Measurements from ENCODE around the gene NUP93. TPM values are rescaled to one million over a fixed set of nuclear protein-coding genes. Genes with fewer than 3 reads are reported as not detected.

NUP93 gene
- total RNA-seq, 1 donor from 2014 or later: 50.0 TPM

DNA sequence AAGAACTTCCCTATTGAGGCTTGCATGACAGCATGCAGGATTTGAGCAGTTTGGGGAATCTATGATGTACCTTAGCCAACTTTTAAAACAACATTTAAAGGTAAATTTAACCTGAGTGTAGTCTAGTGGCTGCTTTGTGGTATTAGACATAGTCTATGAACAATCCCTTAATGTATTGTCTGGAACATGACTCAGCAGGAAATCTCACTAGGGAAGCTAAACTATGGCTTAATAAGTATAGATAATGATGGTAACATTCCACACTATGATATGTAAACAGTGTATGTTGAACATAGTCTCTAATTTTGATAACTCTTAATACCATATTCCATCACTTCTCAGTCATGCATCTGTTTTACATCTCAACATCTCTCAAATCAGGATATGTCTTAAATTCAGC, 83.0 kb downstream of the NUP93 start:
- H3K27me3 Mint-ChIP-seq (ENCODE audit: low read depth): no peaks in the 10 kb centered on the region
- DNase-seq (ENCODE audit: low spot score): no peak
- peaks cover 52% of the 10 kb centered on the region for H3K4me1 Mint-ChIP-seq (ENCODE audit: low read depth)
- no peaks in the 10 kb centered on the region for H3K9me3 Mint-ChIP-seq (ENCODE audit: low read depth)
- peak overlapping the region; percentile 74 for H3K27ac Mint-ChIP-seq (ENCODE audit: unreplicated experiment)
- H3K36me3 Mint-ChIP-seq (ENCODE audit: low read depth): peaks cover 1% of the 10 kb centered on the region
- TF ChIP-seq, protein P1, sequence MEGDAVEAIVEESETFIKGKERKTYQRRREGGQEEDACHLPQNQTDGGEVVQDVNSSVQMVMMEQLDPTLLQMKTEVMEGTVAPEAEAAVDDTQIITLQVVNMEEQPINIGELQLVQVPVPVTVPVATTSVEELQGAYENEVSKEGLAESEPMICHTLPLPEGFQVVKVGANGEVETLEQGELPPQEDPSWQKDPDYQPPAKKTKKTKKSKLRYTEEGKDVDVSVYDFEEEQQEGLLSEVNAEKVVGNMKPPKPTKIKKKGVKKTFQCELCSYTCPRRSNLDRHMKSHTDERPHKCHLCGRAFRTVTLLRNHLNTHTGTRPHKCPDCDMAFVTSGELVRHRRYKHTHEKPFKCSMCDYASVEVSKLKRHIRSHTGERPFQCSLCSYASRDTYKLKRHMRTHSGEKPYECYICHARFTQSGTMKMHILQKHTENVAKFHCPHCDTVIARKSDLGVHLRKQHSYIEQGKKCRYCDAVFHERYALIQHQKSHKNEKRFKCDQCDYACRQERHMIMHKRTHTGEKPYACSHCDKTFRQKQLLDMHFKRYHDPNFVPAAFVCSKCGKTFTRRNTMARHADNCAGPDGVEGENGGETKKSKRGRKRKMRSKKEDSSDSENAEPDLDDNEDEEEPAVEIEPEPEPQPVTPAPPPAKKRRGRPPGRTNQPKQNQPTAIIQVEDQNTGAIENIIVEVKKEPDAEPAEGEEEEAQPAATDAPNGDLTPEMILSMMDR (IDR thresholded peaks at IDR 0.05): no peak
- H3K4me3 Mint-ChIP-seq (ENCODE audit: unreplicated experiment): no peak overlapping the region

DNA sequence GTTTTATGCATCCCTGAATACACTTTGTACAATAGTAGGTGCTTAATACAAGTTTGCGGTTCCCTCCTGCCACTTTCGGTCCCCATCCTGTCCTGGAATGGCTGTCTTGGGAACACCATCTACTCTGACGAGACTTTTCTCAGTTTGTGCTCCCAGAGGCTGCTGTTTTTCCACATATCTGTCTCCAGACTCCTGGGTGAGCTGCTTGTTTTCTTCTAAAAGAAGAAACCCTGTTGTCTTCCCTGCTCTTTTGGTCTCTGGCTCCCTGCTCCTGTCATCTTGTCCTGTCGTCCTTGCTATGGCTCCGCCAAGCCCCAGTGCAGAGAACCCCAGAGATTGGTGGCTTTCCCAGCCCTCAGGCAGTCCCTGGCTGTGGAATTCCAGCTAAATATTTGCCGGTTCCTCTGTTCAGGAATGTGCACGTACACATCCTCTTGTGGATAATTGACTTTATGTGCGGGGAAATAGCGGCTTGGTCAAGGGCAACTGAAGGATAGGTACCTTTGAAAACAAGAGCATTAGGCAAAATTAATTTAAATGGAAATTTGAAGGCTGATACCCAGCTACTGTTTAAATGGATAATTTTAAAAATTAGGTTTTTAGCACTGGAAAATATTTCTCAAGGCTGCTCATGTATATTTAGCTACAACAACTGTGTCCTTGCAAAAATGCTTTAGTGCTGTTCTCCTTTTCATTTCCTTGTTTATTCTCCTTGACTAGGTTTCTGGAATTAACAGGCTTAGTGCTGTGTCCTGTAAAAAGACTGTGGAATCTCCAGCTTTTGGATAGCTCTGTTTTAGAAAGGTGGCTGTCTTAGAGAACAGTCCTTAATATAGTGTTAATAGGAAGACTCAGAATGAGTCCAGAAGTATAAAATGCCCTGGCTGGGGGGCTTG, 84.9 kb downstream of the NUP93 start:
- peak overlapping the region; percentile 90 for H3K27ac Mint-ChIP-seq (ENCODE audit: unreplicated experiment)
- peaks cover 49% of the 10 kb centered on the region for H3K4me1 Mint-ChIP-seq (ENCODE audit: low read depth)
- H3K9me3 Mint-ChIP-seq (ENCODE audit: low read depth): no peaks in the 10 kb centered on the region
- TF ChIP-seq, protein P1 (IDR thresholded peaks at IDR 0.05): no peak
- H3K36me3 Mint-ChIP-seq (ENCODE audit: low read depth): peaks cover 5% of the 10 kb centered on the region
- no peak for DNase-seq (ENCODE audit: low spot score)
- H3K27me3 Mint-ChIP-seq (ENCODE audit: low read depth): no peaks in the 10 kb centered on the region
- H3K4me3 Mint-ChIP-seq (ENCODE audit: unreplicated experiment): peak overlapping the region; percentile 64

DNA sequence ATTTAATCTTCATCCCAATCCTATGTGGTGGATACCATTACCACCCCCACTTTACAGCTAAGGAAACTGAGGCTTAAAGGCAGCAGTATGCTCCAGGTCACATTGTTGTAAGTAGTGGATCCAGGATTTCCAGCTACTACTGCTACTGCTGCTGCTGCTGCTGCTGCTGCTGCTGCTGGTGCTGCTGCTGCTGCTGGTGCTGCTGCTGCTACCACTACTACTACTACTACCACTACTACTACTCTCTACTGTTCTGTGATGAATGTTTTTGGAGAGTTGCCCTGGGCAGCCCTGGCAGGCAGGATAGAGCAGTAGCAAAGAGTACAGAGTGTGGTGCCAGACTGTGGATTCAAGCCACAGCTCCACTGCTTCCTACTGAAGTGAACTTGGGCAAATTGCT, 85.8 kb downstream of the NUP93 start:
- TF ChIP-seq, protein P1 (IDR thresholded peaks at IDR 0.05): no peak
- no peak overlapping the region for H3K4me3 Mint-ChIP-seq (ENCODE audit: unreplicated experiment)
- DNase-seq (ENCODE audit: low spot score): no peak
- H3K36me3 Mint-ChIP-seq (ENCODE audit: low read depth): peaks cover 7% of the 10 kb centered on the region
- H3K27me3 Mint-ChIP-seq (ENCODE audit: low read depth): no peaks in the 10 kb centered on the region
- peak overlapping the region; percentile 73 for H3K27ac Mint-ChIP-seq (ENCODE audit: unreplicated experiment)
- no peaks in the 10 kb centered on the region for H3K9me3 Mint-ChIP-seq (ENCODE audit: low read depth)
- H3K4me1 Mint-ChIP-seq (ENCODE audit: low read depth): peaks cover 49% of the 10 kb centered on the region

DNA sequence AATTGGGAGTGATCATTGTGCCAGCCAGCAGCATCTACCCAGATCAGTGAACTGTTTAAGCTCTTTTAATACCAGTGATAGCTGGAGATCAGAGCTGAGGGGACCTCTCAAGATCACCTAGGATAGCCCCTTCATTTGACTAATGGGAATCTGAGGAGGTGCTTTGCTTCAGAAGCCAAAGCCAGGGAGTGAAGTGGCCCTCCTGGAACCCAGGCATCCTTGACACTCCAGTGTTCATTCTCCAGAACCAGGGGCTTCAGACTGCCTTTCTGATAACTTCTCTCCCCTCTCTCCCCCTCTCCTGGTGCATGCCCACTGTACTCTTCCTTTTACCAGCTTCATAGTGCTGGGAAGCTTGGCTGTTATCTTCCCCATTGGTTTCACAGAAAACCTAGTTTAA, 87.1 kb downstream of the NUP93 start:
- Mint-ChIP-seq H3K4me3 (ENCODE audit: unreplicated experiment) (no peak overlapping the region), H3K4me1 (ENCODE audit: low read depth) (peaks cover 45% of the 10 kb centered on the region), H3K9me3 (ENCODE audit: low read depth) (no peaks in the 10 kb centered on the region), H3K36me3 (ENCODE audit: low read depth) (peaks cover 8% of the 10 kb centered on the region), H3K27ac (ENCODE audit: unreplicated experiment) (no peak overlapping the region), H3K27me3 (ENCODE audit: low read depth) (no peaks in the 10 kb centered on the region)
- TF ChIP-seq, protein P1 (IDR thresholded peaks at IDR 0.05): no peak
- DNase-seq (ENCODE audit: low spot score): no peak

DNA sequence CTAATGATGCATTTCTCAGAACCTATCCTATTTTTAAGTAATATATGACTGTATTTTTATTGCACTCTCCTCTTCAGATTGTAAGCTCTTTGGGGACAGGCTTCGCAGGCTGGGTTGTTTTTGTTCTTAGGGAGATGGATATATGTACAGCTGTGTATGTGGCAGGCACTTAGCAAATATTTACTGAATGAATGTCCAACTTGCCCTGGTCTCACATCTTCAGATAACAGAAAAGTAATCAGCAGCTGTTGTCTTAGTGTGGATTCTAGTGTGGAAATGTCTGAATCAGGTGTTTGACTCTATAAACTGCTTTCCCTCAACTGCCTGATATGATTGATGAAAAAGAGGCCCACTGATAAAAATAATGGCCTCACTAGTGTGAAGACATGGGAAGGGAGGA, 88.0 kb downstream of the NUP93 start:
- Mint-ChIP-seq H3K27me3 (ENCODE audit: low read depth) (no peaks in the 10 kb centered on the region), H3K9me3 (ENCODE audit: low read depth) (no peaks in the 10 kb centered on the region), H3K4me1 (ENCODE audit: low read depth) (peaks cover 36% of the 10 kb centered on the region), H3K4me3 (ENCODE audit: unreplicated experiment) (no peak overlapping the region), H3K36me3 (ENCODE audit: low read depth) (peaks cover 8% of the 10 kb centered on the region), H3K27ac (ENCODE audit: unreplicated experiment) (no peak overlapping the region)
- DNase-seq (ENCODE audit: low spot score): no peak
- TF ChIP-seq, protein P1 (IDR thresholded peaks at IDR 0.05): no peak
